NK-92 (cell line): ENCODE results near the gene TNS3.

ENCODE experiments used
- DNase-seq: peaks from one replicate; lab custom pipeline; 2025; ENCODE audit not compliant: unreplicated experiment; lab: John Stamatoyannopoulos, UW

TNS3 gene

GRCh38 chr7:47565640-47566250 is 16.2 kb downstream of the TNS3 start:
- no peak for DNase-seq

GRCh38 chr7:47563521-47563920 is 18.4 kb downstream of the TNS3 start:
- DNase-seq: no peak

- no peak for DNase-seq
These were observed 20.0 kb downstream of the TNS3 start for GRCh38 chr7:47561715-47562446.

GRCh38 chr7:47559306-47560220 is 22.3 kb downstream of the TNS3 start:
- DNase-seq: no peak

- no peak for DNase-seq
These were observed 23.9 kb downstream of the TNS3 start for GRCh38 chr7:47557694-47558670.

- DNase-seq: no peak
These were observed 24.6 kb downstream of the TNS3 start for GRCh38 chr7:47557317-47557693.

- DNase-seq: no peak
These were observed 25.3 kb downstream of the TNS3 start for GRCh38 chr7:47556511-47557180.

GRCh38 chr7:47553309-47553708 is 28.6 kb downstream of the TNS3 start:
- no peak for DNase-seq

- no peak for DNase-seq
These were observed 29.3 kb downstream of the TNS3 start for GRCh38 chr7:47552621-47553020.

GRCh38 chr7:47551668-47552440 is 30.1 kb downstream of the TNS3 start:
- no peak for DNase-seq

GRCh38 chr7:47550788-47551470 is 31.0 kb downstream of the TNS3 start:
- DNase-seq: no peak

GRCh38 chr7:47549916-47550315 is 32.0 kb downstream of the TNS3 start:
- DNase-seq: no peak

- DNase-seq: no peak
These were observed 32.5 kb downstream of the TNS3 start for GRCh38 chr7:47549397-47549796.

GRCh38 chr7:47548546-47548945 is 33.4 kb downstream of the TNS3 start:
- DNase-seq: no peak

- no peak for DNase-seq
These were observed 35.0 kb downstream of the TNS3 start for GRCh38 chr7:47546733-47547494.

- DNase-seq: no peak
These were observed 35.7 kb downstream of the TNS3 start for GRCh38 chr7:47546171-47546570.

- DNase-seq: no peak
These were observed 37.5 kb downstream of the TNS3 start for GRCh38 chr7:47544416-47544815.

- no peak for DNase-seq
These were observed 38.2 kb downstream of the TNS3 start for GRCh38 chr7:47543714-47544113.
